RWPE2 (cell line): ENCODE data around the gene NAXD.

Experiments used
- ATAC-seq: fragments of 200-7000 bp; cut with Tn5 transposase; 3 replicates; pipeline ENCODE4 v1.9.1; 2021; ENCODE audit warnings: low read depth
- DNase-seq: peaks from one replicate; pipeline ENCODE4 v3.0.0-alpha.2; 2020; ENCODE audit warnings: low spot score
- H3K27ac ChIP-seq: fragments of 450-650 bp; 2 replicates; pipeline ENCODE4 v1.5.1; 2017; ENCODE audit warnings: mild to moderate bottlenecking; ENCODE audit not compliant: poor library complexity, severe bottlenecking
- H3K27me3 ChIP-seq: fragments of 250-450 bp; sonication (Bioruptor Pico); 2 replicates; pipeline ENCODE4 v1.5.1; 2021; ENCODE audit warnings: mild to moderate bottlenecking, moderate library complexity; ENCODE audit not compliant: insufficient read depth, poor library complexity, severe bottlenecking
- H3K36me3 ChIP-seq: fragments of 250-450 bp; sonication (Bioruptor Pico); 2 replicates; pipeline ENCODE4 v1.5.1; 2020; ENCODE audit warnings: low read depth, mild to moderate bottlenecking, moderate library complexity
- H3K4me1 ChIP-seq: fragments of 250-450 bp; sonication (Bioruptor Pico); 2 replicates; pipeline ENCODE4 v1.5.1; 2021; ENCODE audit warnings: mild to moderate bottlenecking, moderate library complexity; ENCODE audit not compliant: insufficient read depth, poor library complexity, severe bottlenecking
- H3K4me3 ChIP-seq: fragments of 250-450 bp; sonication (Bioruptor Pico); 2 replicates; pipeline ENCODE4 v1.5.1; 2021; ENCODE audit warnings: mild to moderate bottlenecking, moderate library complexity; ENCODE audit not compliant: severe bottlenecking
- H3K9me3 ChIP-seq: fragments of 250-450 bp; sonication (Bioruptor Pico); 2 replicates; pipeline ENCODE4 v1.5.1; 2021; ENCODE audit warnings: mild to moderate bottlenecking, moderate library complexity; ENCODE audit not compliant: severe bottlenecking
- TF ChIP-seq, protein P1 (sequence below): fragments of 450-650 bp; IDR thresholded peaks from one replicate; pipeline ENCODE4 v1.5.1; 2017; ENCODE audit warnings: mild to moderate bottlenecking, moderate library complexity; ENCODE audit not compliant: poor library complexity, severe bottlenecking

NAXD gene

GRCh38 chr13:110576736-110577476 lies 38.4 kb upstream of the NAXD start:
- DNase-seq, result no peak
- H3K27me3 ChIP-seq, result peaks cover 8% of the 10 kb centered on the region
- H3K27ac ChIP-seq, result no peak overlapping the region
- no peaks in the 10 kb centered on the region for H3K9me3 ChIP-seq
- H3K36me3 ChIP-seq, result no peaks in the 10 kb centered on the region
- no peak overlapping the region for H3K4me3 ChIP-seq
- ATAC-seq, result no peak
- H3K4me1 ChIP-seq, result no peaks in the 10 kb centered on the region
- TF ChIP-seq, protein P1, sequence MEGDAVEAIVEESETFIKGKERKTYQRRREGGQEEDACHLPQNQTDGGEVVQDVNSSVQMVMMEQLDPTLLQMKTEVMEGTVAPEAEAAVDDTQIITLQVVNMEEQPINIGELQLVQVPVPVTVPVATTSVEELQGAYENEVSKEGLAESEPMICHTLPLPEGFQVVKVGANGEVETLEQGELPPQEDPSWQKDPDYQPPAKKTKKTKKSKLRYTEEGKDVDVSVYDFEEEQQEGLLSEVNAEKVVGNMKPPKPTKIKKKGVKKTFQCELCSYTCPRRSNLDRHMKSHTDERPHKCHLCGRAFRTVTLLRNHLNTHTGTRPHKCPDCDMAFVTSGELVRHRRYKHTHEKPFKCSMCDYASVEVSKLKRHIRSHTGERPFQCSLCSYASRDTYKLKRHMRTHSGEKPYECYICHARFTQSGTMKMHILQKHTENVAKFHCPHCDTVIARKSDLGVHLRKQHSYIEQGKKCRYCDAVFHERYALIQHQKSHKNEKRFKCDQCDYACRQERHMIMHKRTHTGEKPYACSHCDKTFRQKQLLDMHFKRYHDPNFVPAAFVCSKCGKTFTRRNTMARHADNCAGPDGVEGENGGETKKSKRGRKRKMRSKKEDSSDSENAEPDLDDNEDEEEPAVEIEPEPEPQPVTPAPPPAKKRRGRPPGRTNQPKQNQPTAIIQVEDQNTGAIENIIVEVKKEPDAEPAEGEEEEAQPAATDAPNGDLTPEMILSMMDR, result no peak

GRCh38 chr13:110578363-110578762 lies 37.0 kb upstream of the NAXD start:
- Histone ChIP-seq H3K9me3 (no peaks in the 10 kb centered on the region), H3K36me3 (no peaks in the 10 kb centered on the region), H3K4me1 (no peaks in the 10 kb centered on the region), H3K27ac (no peak overlapping the region), H3K27me3 (peaks cover 8% of the 10 kb centered on the region), H3K4me3 (no peak overlapping the region)
- ATAC-seq (no peak), DNase-seq (no peak)
- TF ChIP-seq, protein P1, result no peak

GRCh38 chr13:110580800-110581199 lies 34.5 kb upstream of the NAXD start:
- Histone ChIP-seq H3K27ac (no peak overlapping the region), H3K27me3 (no peaks in the 10 kb centered on the region), H3K9me3 (no peaks in the 10 kb centered on the region), H3K4me3 (no peak overlapping the region), H3K36me3 (no peaks in the 10 kb centered on the region), H3K4me1 (no peaks in the 10 kb centered on the region)
- no peak for DNase-seq
- TF ChIP-seq, protein P1, result no peak
- ATAC-seq, result no peak

GRCh38 chr13:110581506-110582185 lies 33.7 kb upstream of the NAXD start:
- TF ChIP-seq, protein P1, result no peak
- H3K9me3 ChIP-seq, result no peaks in the 10 kb centered on the region
- H3K4me3 ChIP-seq, result no peak overlapping the region
- no peaks in the 10 kb centered on the region for H3K4me1 ChIP-seq
- ATAC-seq (no peak), DNase-seq (no peak)
- no peak overlapping the region for H3K27ac ChIP-seq
- no peaks in the 10 kb centered on the region for H3K27me3 ChIP-seq
- no peaks in the 10 kb centered on the region for H3K36me3 ChIP-seq
